ENCODE measurements around the gene ENDOU.

- TF ChIP-seq CTCF (IDR thresholded peaks at IDR 0.05) (no peak), POLR2A (IDR thresholded peaks at IDR 0.05) (no peak), POLR2AphosphoS5 (IDR thresholded peaks at IDR 0.05) (no peak), EP300 (IDR thresholded peaks at IDR 0.05) (no peak)
Measured at GRCh38 chr12:47736216-47736615, 10.9 kb upstream of the ENDOU start.

Measured in upper lobe of left lung (tissue), 4 donors.